ENCODE results near the gene KBTBD12. TPM values are rescaled to one million over a fixed set of nuclear protein-coding genes. Genes with fewer than 3 reads are reported as not detected.

KBTBD12 gene
- total RNA-seq, 1 experiment from 2014 or later = not detected

- peaks cover 4% of the 10 kb centered on the region; the same call in 1 of the 2 replicates for H3K9me2 ChIP-seq (ENCODE audit: insufficient read depth)
- H3K27ac ChIP-seq (ENCODE audit: low read depth, low read length) = no peak overlapping the region
- ChIA-PET RAD21 (ENCODE audit: low non-redundant PET in 1 of 2, low total read pairs in 2 of 2, uncharacterized antibody in 2 of 2, unreplicated experiment in 2 of 2) (no interaction called here), CTCF (no interaction called here), POLR2A (interaction anchor here (0.7 kb wide), 1 partner anchor 21 kb away, joined by 3 read pairs; no protein-coding TSS in a partner anchor)
- peaks cover 3 to 13% of the 10 kb centered on the region in 2 experiments; a peak in 2 of 4 replicates for H3K4me1 ChIP-seq (ENCODE audit: control insufficient read depth in 1 of 2, insufficient read depth in 2 of 2, low read length in 2 of 2)
- no peak for TF ChIP-seq JUND (IDR thresholded peaks at IDR 0.05)
- TF ChIP-seq RAD21 (IDR thresholded peaks at IDR 0.05; ENCODE audit: low read depth) = no peak
- no peak for TF ChIP-seq ZBTB33 (IDR thresholded peaks at IDR 0.05; ENCODE audit: extremely low read depth, insufficient replicate concordance, low read length)
- TF ChIP-seq MAX (IDR thresholded peaks at IDR 0.05) = no peak
- no peak for TF ChIP-seq CTCF (IDR thresholded peaks at IDR 0.05 in 2 of 3, conservative IDR thresholded peaks at IDR 0.05 in 1 of 3; ENCODE audit: borderline replicate concordance in 1 of 3, insufficient read depth in 1 of 3, low read depth in 2 of 3, low read length in 2 of 3)
- TF ChIP-seq CBX3 (IDR thresholded peaks at IDR 0.05; ENCODE audit: low read depth) = no peak
- no peak for TF ChIP-seq ZNF274 (IDR thresholded peaks at IDR 0.05; ENCODE audit: low read depth, low read length)
- TF ChIP-seq YY1 (IDR thresholded peaks at IDR 0.05; ENCODE audit: extremely low read depth, insufficient replicate concordance, low read depth, low read length) = no peak
- TF ChIP-seq ELF1 (IDR thresholded peaks at IDR 0.05; ENCODE audit: borderline replicate concordance, low read depth) = no peak
- TF ChIP-seq POLR2AphosphoS5 (IDR thresholded peaks at IDR 0.05; ENCODE audit: low read depth, low read length) = no peak
- no peak for TF ChIP-seq TCF7L2 (IDR thresholded peaks at IDR 0.05; ENCODE audit: borderline replicate concordance, extremely low read depth, insufficient read depth, insufficient read length)
- no peak for TF ChIP-seq FOSL1 (IDR thresholded peaks at IDR 0.05; ENCODE audit: low read depth)
- no peak for TF ChIP-seq REST (IDR thresholded peaks at IDR 0.05; ENCODE audit: low read depth)
- no peak for TF ChIP-seq EZH2phosphoT487 (IDR thresholded peaks at IDR 0.05; ENCODE audit: borderline replicate concordance)
- TF ChIP-seq SP1 (IDR thresholded peaks at IDR 0.05; ENCODE audit: low read depth) = no peak
- TF ChIP-seq CEBPB (IDR thresholded peaks at IDR 0.05; ENCODE audit: low read depth) = no peak
- no peak for TF ChIP-seq ZFX (IDR thresholded peaks at IDR 0.05)
- no peak for TF ChIP-seq EGR1 (IDR thresholded peaks at IDR 0.05; ENCODE audit: low read depth)
- no peak for TF ChIP-seq ATF3 (IDR thresholded peaks at IDR 0.05)
- TF ChIP-seq SIN3A (IDR thresholded peaks at IDR 0.05; ENCODE audit: low read depth) = no peak
- no peak overlapping the region for H3K4me2 ChIP-seq (ENCODE audit: low read length)
- no peak overlapping the region for H3K4me3 ChIP-seq (replicated peaks in 1 of 2; ENCODE audit: low read depth in 1 of 2, low read length in 2 of 2)
- H3K79me2 ChIP-seq (ENCODE audit: insufficient read depth, low read length) = no peaks in the 10 kb centered on the region
- no TSS peak for BruUV-seq (replicated peaks)
- H4K20me1 ChIP-seq (ENCODE audit: insufficient read depth) = no peaks in the 10 kb centered on the region
- DNase-seq (ENCODE audit: low read depth, low spot score) (no peak), ATAC-seq (no peak)
- no peaks in the 10 kb centered on the region for H3K27me3 ChIP-seq (ENCODE audit: insufficient read depth, low read length)
- H2AFZ ChIP-seq (ENCODE audit: low read depth, low read length, poor library complexity, severe bottlenecking) = no peak overlapping the region
- H3K9me3 ChIP-seq (ENCODE audit: control insufficient read depth in 1 of 2, insufficient read depth in 1 of 2, low read depth in 1 of 2, low read length in 2 of 2) = no peaks in the 10 kb centered on the region
- no peaks in the 10 kb centered on the region for H3K36me3 ChIP-seq (ENCODE audit: control insufficient read depth in 1 of 2, insufficient read depth in 2 of 2, low read length in 2 of 2)
- H3K9ac ChIP-seq (ENCODE audit: low read length) = no peak overlapping the region
- intact Hi-C loops (cut with micrococcal nuclease) = no loop called here
Observed at GRCh38 chr3:127964053-127964452, 49.0 kb downstream of the KBTBD12 start.

All from HCT116 (cell line).